ENCODE data around the gene SSH2. TPM values are rescaled to one million over a fixed set of nuclear protein-coding genes. Genes with fewer than 3 reads are reported as not detected.

SSH2 gene
- total and polyA plus RNA-seq, 2 of the 13 experiments (the other 11 are each of a cell fraction or from before 2014, with no cell fraction given), result 6.0 to 6.4 TPM

DNA sequence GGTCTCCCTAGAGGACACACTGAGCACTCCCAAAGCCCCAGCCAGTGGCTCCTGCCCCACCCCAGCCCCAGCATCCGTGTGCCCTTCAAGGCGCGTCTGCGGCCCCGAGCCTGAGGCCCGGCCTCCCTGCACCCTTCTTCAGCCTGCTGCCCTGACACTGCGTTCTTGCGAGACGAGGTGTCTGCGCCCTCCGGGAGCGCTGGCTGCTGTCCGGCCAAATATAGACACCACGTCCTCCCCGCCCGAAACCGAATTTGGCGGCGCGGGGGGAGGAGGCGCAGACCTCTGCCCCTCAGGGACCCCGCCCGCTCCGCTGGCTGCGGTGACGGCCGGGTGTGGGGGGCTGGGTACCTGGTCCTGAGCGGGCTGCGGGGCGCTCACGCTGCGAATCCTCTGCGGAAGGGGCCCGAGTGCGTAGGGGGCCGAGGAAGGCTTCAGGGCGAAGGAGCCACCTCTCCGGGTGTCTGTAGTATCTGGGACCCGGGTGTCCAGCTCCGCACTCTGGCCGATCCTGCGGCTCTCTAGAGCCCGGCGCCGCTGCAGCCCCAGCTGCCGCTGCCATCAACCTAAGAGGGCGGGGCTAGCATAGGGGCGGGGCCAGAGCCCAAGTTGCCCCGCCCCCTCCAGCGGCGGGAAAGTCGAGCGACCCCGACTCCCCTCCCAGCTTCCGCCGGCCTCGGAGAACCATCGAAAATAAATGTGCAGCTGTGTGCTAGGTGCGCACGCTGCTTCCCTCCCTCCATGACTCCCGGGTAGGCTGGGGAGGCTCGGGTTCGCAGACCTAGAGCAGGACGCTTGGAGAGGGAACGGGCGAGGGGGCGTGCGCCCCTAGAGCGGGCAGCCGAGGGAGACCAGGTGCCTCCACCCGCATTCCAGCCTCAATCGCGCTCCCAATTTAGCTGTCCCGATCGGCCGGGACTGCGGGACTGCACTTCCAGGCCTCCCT, 307.4 kb downstream of the SSH2 start, which contains the start of gene CORO6 (continued):
- TF ChIP-seq SP1 (IDR thresholded peaks at IDR 0.05) (no peak), SP1 (CRISPR knock-in tag; IDR thresholded peaks at IDR 0.05) (peak; percentile 75), AGO2 (optimal IDR thresholded peaks at IDR 0.05; ENCODE audit: low read depth, low read length) (no peak), FOXK1 (CRISPR knock-in tag; IDR thresholded peaks at IDR 0.05; ENCODE audit: borderline replicate concordance, low read depth) (no peak), RELA (CRISPR knock-in tag; IDR thresholded peaks at IDR 0.05) (no peak), CEBPB (IDR thresholded peaks at IDR 0.05; ENCODE audit: borderline replicate concordance, low read depth, low read length) (no peak), NCOR1 (IDR thresholded peaks at IDR 0.05; ENCODE audit: borderline replicate concordance, low read length) (no peak), ZNF12 (CRISPR knock-in tag; IDR thresholded peaks at IDR 0.05) (no peak), ZNF432 (CRISPR knock-in tag; IDR thresholded peaks at IDR 0.05; ENCODE audit: borderline replicate concordance) (no peak), HMGA1 (CRISPR knock-in tag; conservative IDR thresholded peaks at IDR 0.05) (no peak), REXO4 (CRISPR knock-in tag; IDR thresholded peaks at IDR 0.05; ENCODE audit: borderline replicate concordance) (no peak), ZNF235 (CRISPR knock-in tag; IDR thresholded peaks at IDR 0.05; ENCODE audit: borderline replicate concordance) (no peak), ZNF160 (CRISPR knock-in tag; IDR thresholded peaks at IDR 0.05) (no peak), ZNF138 (CRISPR knock-in tag; IDR thresholded peaks at IDR 0.05; ENCODE audit: low read depth) (no peak), FOXK2 (IDR thresholded peaks at IDR 0.05) (no peak), MATR3 (CRISPR knock-in tag; IDR thresholded peaks at IDR 0.05) (no peak), TAF1 (CRISPR knock-in tag; IDR thresholded peaks at IDR 0.05) (peak; percentile 30; the same call in 1 of the 2 replicates)
- TF ChIP-seq, protein P1, sequence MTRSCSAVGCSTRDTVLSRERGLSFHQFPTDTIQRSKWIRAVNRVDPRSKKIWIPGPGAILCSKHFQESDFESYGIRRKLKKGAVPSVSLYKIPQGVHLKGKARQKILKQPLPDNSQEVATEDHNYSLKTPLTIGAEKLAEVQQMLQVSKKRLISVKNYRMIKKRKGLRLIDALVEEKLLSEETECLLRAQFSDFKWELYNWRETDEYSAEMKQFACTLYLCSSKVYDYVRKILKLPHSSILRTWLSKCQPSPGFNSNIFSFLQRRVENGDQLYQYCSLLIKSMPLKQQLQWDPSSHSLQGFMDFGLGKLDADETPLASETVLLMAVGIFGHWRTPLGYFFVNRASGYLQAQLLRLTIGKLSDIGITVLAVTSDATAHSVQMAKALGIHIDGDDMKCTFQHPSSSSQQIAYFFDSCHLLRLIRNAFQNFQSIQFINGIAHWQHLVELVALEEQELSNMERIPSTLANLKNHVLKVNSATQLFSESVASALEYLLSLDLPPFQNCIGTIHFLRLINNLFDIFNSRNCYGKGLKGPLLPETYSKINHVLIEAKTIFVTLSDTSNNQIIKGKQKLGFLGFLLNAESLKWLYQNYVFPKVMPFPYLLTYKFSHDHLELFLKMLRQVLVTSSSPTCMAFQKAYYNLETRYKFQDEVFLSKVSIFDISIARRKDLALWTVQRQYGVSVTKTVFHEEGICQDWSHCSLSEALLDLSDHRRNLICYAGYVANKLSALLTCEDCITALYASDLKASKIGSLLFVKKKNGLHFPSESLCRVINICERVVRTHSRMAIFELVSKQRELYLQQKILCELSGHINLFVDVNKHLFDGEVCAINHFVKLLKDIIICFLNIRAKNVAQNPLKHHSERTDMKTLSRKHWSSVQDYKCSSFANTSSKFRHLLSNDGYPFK (CRISPR knock-in tag; IDR thresholded peaks at IDR 0.05; ENCODE audit: borderline replicate concordance), result peak; percentile 20; the same call in 1 of the 2 replicates
- TF ChIP-seq, protein P2, sequence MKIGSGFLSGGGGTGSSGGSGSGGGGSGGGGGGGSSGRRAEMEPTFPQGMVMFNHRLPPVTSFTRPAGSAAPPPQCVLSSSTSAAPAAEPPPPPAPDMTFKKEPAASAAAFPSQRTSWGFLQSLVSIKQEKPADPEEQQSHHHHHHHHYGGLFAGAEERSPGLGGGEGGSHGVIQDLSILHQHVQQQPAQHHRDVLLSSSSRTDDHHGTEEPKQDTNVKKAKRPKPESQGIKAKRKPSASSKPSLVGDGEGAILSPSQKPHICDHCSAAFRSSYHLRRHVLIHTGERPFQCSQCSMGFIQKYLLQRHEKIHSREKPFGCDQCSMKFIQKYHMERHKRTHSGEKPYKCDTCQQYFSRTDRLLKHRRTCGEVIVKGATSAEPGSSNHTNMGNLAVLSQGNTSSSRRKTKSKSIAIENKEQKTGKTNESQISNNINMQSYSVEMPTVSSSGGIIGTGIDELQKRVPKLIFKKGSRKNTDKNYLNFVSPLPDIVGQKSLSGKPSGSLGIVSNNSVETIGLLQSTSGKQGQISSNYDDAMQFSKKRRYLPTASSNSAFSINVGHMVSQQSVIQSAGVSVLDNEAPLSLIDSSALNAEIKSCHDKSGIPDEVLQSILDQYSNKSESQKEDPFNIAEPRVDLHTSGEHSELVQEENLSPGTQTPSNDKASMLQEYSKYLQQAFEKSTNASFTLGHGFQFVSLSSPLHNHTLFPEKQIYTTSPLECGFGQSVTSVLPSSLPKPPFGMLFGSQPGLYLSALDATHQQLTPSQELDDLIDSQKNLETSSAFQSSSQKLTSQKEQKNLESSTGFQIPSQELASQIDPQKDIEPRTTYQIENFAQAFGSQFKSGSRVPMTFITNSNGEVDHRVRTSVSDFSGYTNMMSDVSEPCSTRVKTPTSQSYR (CRISPR knock-in tag; IDR thresholded peaks at IDR 0.05; ENCODE audit: borderline replicate concordance), result no peak
- TF ChIP-seq, protein P3, sequence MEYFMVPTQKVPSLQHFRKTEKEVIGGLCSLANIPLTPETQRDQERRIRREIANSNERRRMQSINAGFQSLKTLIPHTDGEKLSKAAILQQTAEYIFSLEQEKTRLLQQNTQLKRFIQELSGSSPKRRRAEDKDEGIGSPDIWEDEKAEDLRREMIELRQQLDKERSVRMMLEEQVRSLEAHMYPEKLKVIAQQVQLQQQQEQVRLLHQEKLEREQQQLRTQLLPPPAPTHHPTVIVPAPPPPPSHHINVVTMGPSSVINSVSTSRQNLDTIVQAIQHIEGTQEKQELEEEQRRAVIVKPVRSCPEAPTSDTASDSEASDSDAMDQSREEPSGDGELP (IDR thresholded peaks at IDR 0.05; ENCODE audit: borderline replicate concordance, low read depth), result no peak
- TF ChIP-seq, protein P4, sequence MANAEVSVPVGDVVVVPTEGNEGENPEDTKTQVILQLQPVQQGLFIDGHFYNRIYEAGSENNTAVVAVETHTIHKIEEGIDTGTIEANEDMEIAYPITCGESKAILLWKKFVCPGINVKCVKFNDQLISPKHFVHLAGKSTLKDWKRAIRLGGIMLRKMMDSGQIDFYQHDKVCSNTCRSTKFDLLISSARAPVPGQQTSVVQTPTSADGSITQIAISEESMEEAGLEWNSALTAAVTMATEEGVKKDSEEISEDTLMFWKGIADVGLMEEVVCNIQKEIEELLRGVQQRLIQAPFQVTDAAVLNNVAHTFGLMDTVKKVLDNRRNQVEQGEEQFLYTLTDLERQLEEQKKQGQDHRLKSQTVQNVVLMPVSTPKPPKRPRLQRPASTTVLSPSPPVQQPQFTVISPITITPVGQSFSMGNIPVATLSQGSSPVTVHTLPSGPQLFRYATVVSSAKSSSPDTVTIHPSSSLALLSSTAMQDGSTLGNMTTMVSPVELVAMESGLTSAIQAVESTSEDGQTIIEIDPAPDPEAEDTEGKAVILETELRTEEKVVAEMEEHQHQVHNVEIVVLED (CRISPR knock-in tag; IDR thresholded peaks at IDR 0.05; ENCODE audit: borderline replicate concordance), result no peak

All from HepG2 (cell line).